Measurements from ENCODE around the gene CDKN2AIP. TPM values are rescaled to one million over a fixed set of nuclear protein-coding genes. Genes with fewer than 3 reads are reported as not detected.
A peak's percentile ranks its signal among the peaks of the same experiment; 100 is the strongest.

The CDKN2AIP gene
- total RNA-seq, 6 experiments from 2014 or later, result 5.6 to 10.6 (median 6.8) TPM

GRCh38 chr4:183398298-183399125 is 45.9 kb upstream of the CDKN2AIP start:
- Histone ChIP-seq H3K27me3 (no peaks in the 10 kb centered on the region), H3K27ac (peak overlapping the region in 2 of 3 donors; percentile 20 to 45)

GRCh38 chr4:183399126-183399522 is 45.3 kb upstream of the CDKN2AIP start:
- H3K36me3 ChIP-seq, result no peaks in the 10 kb centered on the region
- no peak overlapping the region for H3K27ac ChIP-seq
- no peaks in the 10 kb centered on the region for H3K27me3 ChIP-seq
- DNase-seq (no peak), ATAC-seq (no peak)
- no peak for TF ChIP-seq POLR2A (IDR thresholded peaks at IDR 0.05)
- TF ChIP-seq, protein P1, sequence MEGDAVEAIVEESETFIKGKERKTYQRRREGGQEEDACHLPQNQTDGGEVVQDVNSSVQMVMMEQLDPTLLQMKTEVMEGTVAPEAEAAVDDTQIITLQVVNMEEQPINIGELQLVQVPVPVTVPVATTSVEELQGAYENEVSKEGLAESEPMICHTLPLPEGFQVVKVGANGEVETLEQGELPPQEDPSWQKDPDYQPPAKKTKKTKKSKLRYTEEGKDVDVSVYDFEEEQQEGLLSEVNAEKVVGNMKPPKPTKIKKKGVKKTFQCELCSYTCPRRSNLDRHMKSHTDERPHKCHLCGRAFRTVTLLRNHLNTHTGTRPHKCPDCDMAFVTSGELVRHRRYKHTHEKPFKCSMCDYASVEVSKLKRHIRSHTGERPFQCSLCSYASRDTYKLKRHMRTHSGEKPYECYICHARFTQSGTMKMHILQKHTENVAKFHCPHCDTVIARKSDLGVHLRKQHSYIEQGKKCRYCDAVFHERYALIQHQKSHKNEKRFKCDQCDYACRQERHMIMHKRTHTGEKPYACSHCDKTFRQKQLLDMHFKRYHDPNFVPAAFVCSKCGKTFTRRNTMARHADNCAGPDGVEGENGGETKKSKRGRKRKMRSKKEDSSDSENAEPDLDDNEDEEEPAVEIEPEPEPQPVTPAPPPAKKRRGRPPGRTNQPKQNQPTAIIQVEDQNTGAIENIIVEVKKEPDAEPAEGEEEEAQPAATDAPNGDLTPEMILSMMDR (IDR thresholded peaks at IDR 0.05), result no peak
- intact Hi-C loops (cut with DNase I), result loop anchor here in 1 of 2 donors (5.0 kb wide), 1 partner anchor 457 kb away; no protein-coding TSS in a partner anchor
- peaks cover 0 to 5% (median 0%) of the 10 kb centered on the region in 4 donors for H3K4me1 ChIP-seq
- no peaks in the 10 kb centered on the region for H3K9me3 ChIP-seq
- H3K4me3 ChIP-seq, result peak overlapping the region in 1 of 3 donors; percentile 57
- WGBS (ENCODE audit: insufficient coverage, low coverage, low lambda C conversion rate, missing lambda C conversion rate), result 92% methylated on average over 9 of the region's 15 CpGs

More at GRCh38 chr4:183398298-183399125, 45.9 kb upstream of the CDKN2AIP start:
- TF ChIP-seq, protein P1 (IDR thresholded peaks at IDR 0.05), result peak; percentile 50 to 73 (median 64)
- no peak for TF ChIP-seq POLR2A (IDR thresholded peaks at IDR 0.05)
- 1% methylated on average over 17 of the region's 61 CpGs for WGBS (ENCODE audit: insufficient coverage, low coverage, low lambda C conversion rate, missing lambda C conversion rate)
- H3K36me3 ChIP-seq, result no peaks in the 10 kb centered on the region
- peak; percentile 76 to 82 (median 79) for DNase-seq
- peak; percentile 95 to 98 (median 97) for ATAC-seq
- peaks cover 0 to 5% (median 0%) of the 10 kb centered on the region in 4 donors for H3K4me1 ChIP-seq
- intact Hi-C loops (cut with DNase I), result loop anchor here in 1 of 2 donors (5.0 kb wide), 1 partner anchor 456 kb away; no protein-coding TSS in a partner anchor
- peak overlapping the region; percentile 36 to 57 (median 55) for H3K4me3 ChIP-seq
- no peaks in the 10 kb centered on the region for H3K9me3 ChIP-seq

DNA sequence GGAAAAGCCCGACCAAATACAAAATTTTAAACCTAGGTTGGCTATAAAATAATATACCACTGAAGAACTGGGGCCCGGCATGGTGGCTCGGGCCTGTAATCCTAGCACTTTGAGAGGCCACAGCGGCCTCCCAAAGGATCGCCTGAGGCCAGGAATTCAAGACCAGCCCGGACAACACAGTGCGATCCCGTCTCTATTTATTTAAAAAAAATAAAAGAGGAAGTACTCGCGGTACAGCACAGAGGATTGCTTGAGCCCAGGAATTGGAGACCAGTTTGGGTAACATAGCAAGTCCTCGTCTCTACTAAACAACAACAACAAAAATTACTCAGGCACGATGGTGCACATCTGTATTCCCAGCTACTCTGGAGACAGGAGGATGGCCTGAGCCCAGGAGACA is 44.8 kb upstream of the CDKN2AIP start:
- no peaks in the 10 kb centered on the region for H3K36me3 ChIP-seq
- no peak overlapping the region for H3K4me3 ChIP-seq
- no peak overlapping the region for H3K27ac ChIP-seq
- no peak for TF ChIP-seq POLR2A (IDR thresholded peaks at IDR 0.05)
- TF ChIP-seq, protein P1 (IDR thresholded peaks at IDR 0.05), result no peak
- 79% methylated on average over 12 of the region's 12 CpGs for WGBS (ENCODE audit: insufficient coverage, low coverage, low lambda C conversion rate, missing lambda C conversion rate)
- H3K4me1 ChIP-seq, result peaks cover 0 to 5% (median 0%) of the 10 kb centered on the region in 4 donors
- no peak for DNase-seq
- ATAC-seq, result no peak
- H3K27me3 ChIP-seq, result no peaks in the 10 kb centered on the region
- H3K9me3 ChIP-seq, result no peaks in the 10 kb centered on the region
- intact Hi-C loops (cut with DNase I), result loop anchor here in 1 of 2 donors (5.0 kb wide), 1 partner anchor 457 kb away; no protein-coding TSS in a partner anchor

GRCh38 chr4:183400035-183400434 is 44.4 kb upstream of the CDKN2AIP start:
- ATAC-seq (no peak), DNase-seq (no peak)
- Histone ChIP-seq H3K9me3 (no peaks in the 10 kb centered on the region), H3K36me3 (no peaks in the 10 kb centered on the region), H3K4me1 (peaks cover 0 to 5% (median 0%) of the 10 kb centered on the region in 4 donors), H3K27me3 (no peaks in the 10 kb centered on the region), H3K27ac (no peak overlapping the region), H3K4me3 (no peak overlapping the region)
- TF ChIP-seq, protein P1 (IDR thresholded peaks at IDR 0.05), result no peak
- no peak for TF ChIP-seq POLR2A (IDR thresholded peaks at IDR 0.05)
- intact Hi-C loops (cut with DNase I), result no loop called here
- 85% methylated on average over 5 of the region's 5 CpGs for WGBS (ENCODE audit: insufficient coverage, low coverage, low lambda C conversion rate, missing lambda C conversion rate)
